Neural progenitor cell (in vitro differentiated cells): ENCODE data around the gene SIAE.

Experiments used
- CTCF ChIP-seq: fragments of 200-600 bp; sonication (generic); IDR thresholded peaks from 2 replicates; pipeline ENCODE4 v1.5.1; 2017; ENCODE audit warnings: antibody characterized with exemption, mild to moderate bottlenecking
- EZH2 ChIP-seq: fragments of 200-600 bp; sonication (generic); IDR thresholded peaks from 2 replicates; pipeline ENCODE4 v1.6.1; 2017; ENCODE audit warnings: antibody characterized with exemption, mild to moderate bottlenecking, moderate library complexity
- EZH2phosphoT487 ChIP-seq: fragments of 200-600 bp; sonication (generic); IDR thresholded peaks from 2 replicates; pipeline ENCODE4 v1.6.1; 2017; ENCODE audit warnings: antibody characterized with exemption

- TF ChIP-seq CTCF = no peak
- no peak for TF ChIP-seq EZH2
- TF ChIP-seq EZH2phosphoT487 = no peak
Measured at GRCh38 chr11:124658986-124659385, 14.6 kb downstream of the SIAE start.
